SK-N-SH (cell line): ENCODE data around the gene FNTB.

Experiments
- CTCF ChIP-seq: fragments of 200-600 bp; sonication (generic); IDR thresholded peaks from 2 replicates; pipeline ENCODE4 v1.6.1; 2017; ENCODE audit warnings: antibody characterized with exemption, mild to moderate bottlenecking, moderate library complexity
- GABPA ChIP-seq: IDR thresholded peaks from 2 replicates; pipeline ENCODE4 v1.4.0; 2012; ENCODE audit warnings: low read depth, mild to moderate bottlenecking
- POLR2AphosphoS5 ChIP-seq: IDR thresholded peaks from 2 replicates; pipeline ENCODE4 v1.6.1; 2012; ENCODE audit warnings: low read depth, low read length
- RCOR1 ChIP-seq: fragments of 150-350 bp; IDR thresholded peaks from 2 replicates; pipeline ENCODE4 v1.6.1; 2017; ENCODE audit warnings: antibody characterized with exemption, low read length
- SMC3 ChIP-seq: IDR thresholded peaks from 2 replicates; pipeline ENCODE4 v1.6.1; 2012; ENCODE audit warnings: low read depth, low read length, improper control_type of control experiment
- TAF1 ChIP-seq: IDR thresholded peaks from 2 replicates; pipeline ENCODE4 v1.6.1; 2012; ENCODE audit warnings: low read depth, mild to moderate bottlenecking, low read length, moderate library complexity, borderline replicate concordance
- TF ChIP-seq, protein P1 (sequence below): IDR thresholded peaks from 2 replicates; pipeline ENCODE4 v1.4.0; 2012; ENCODE audit warnings: low read depth

- no peak for TF ChIP-seq CTCF
- no peak for TF ChIP-seq TAF1
- TF ChIP-seq RCOR1 = no peak
- no peak for TF ChIP-seq POLR2AphosphoS5
- TF ChIP-seq, protein P1, sequence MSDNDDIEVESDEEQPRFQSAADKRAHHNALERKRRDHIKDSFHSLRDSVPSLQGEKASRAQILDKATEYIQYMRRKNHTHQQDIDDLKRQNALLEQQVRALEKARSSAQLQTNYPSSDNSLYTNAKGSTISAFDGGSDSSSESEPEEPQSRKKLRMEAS = no peak
- no peak for TF ChIP-seq SMC3
- no peak for TF ChIP-seq GABPA
These were observed 13.7 kb upstream of the FNTB start for GRCh38 chr14:64973026-64973442.
